HG02642 (cell line): ENCODE data around the gene DHX15.

Experiments
- ATAC-seq: cut with Tn5 transposase; IDR thresholded peaks from one replicate; pipeline ENCODE4 v1.9.1; 2021; ENCODE audit warnings: mild to moderate bottlenecking; ENCODE audit not compliant: unreplicated experiment, poor library complexity

The DHX15 gene

DNA sequence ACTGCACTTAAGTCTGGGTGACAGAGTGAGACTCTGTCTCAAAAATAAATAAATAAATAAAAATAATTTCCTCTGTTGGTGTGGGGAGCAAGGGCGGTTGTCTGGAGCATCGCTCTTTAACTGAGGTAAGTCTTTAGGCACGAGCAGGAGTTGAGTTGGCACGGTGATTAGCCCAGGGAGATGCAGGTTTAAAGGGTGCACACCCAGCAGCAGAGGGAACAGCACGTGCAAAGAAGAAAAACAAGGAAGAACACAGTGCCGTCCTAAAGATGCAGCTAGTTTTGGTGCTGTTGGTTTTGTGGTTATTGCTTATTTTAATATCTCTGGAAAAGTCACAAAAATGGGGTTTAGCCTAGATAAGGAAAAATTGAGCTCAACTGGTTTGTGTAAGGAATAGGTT lies 87.8 kb downstream of the DHX15 start:
- ATAC-seq, result no peak

DNA sequence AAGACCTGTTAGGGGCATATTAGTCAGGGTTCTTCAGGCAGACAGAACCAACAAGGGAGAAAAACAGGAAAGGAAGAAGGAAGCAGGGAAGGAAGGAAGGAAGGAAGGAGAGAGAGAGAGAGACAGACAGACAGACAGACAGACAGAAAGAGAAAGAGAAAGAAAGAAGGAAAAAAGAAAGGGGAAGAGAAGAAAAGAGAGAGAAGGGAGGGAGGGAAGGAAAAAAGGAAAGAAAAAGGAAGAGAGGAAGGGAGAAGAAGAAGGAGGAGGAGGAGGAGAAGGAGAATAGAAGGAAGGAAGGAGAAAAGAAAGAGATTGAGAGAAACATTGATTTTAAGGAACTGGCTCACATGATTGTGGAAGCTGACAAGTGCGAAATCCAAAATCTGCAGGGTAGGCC lies 89.0 kb downstream of the DHX15 start:
- ATAC-seq, result no peak

DNA sequence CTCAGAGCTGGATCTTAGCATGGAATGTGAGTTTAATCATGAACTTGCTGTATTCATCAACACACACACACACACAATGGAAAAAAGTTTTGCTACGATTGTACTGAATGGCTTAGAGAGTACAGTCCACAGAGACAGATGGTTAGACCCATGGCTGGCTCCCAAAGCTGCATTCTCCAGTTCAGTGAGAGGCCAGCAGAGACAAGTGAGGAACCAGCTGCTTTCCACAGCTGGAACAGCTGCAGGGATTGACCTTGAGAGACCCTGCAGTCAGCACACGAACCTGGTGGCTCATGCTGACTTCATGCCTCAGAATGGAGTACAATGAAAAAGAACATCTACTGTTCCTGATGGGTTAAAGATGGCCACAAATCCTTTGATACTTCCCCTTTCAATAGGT lies 94.5 kb downstream of the DHX15 start:
- ATAC-seq, result no peak

DNA sequence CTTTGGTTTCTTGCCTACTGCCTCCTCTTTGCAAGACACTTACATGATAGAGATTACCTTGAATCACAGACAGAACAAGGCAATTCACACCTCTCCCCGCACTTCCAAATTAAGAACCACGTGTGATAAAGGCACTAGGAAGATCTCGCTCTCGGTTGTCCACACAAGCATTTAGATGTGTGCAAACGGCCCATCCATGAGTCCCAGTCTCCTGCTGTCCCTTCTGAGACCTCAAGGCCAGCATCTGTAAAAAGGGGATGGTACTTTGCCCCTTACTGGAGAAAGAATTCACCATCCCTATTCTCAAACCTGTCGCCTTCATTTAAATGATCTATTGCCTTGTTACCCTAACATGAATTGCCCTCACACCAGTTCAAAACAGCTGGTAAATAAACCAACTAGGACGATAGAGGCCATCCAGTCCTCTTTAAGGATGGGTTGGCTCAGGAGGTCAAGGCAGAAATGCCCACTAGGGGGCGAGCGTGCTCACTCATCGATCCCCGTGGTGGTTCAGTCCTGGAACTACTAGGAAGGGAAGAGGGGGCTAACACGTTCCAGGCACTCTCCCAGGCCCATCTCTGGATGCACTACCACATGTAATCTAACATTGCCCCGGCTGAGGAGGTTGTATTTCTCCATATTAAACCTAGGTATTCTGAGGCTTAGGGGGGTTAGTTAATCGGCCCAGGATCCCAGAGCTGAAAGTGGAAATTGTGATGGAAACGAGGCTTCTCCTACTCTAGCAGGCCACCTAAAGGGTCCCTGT lies 95.8 kb downstream of the DHX15 start:
- peak; percentile 88 for ATAC-seq

DNA sequence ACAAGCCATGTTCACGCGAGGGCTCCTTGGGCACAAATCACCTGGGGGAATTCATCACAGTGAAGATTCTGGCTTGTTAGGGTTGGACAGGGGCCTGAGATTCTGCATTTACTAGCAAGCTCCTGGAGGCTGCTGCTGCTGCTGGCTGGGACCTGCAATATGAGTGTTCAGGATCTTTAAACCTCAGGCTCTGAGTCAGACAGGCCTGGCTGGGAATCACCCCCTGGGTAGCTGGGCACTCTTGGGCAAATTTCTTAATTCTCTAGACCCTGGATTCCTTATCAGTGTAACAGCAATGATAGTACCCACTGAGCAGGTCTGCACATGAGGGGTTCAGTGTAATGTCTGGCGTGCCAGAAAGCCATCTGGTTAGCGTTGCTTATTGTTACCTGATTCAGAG lies 101.5 kb downstream of the DHX15 start:
- no peak for ATAC-seq

DNA sequence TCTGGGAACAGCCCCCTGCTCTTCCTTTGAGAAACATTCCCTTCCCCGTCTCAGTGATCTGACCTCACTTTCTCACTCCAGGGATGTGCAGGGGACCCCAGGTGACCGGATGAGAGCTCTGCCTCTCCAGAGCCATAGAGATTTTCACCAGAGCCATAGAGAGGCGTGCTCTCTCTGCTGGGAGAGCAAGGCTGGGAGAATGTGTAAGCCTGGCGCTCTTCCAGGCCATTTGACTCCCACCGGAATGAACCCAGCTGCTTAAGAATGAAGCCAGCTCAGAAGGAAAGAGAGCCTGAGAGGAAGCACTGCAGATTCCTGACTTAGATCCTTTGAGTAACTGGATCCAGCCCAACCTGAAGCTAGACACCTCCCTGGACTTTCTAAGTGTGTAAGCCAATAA lies 106.4 kb downstream of the DHX15 start:
- no peak for ATAC-seq
